Measurements from ENCODE around the gene ULK4. TPM values are rescaled to one million over a fixed set of nuclear protein-coding genes. Genes with fewer than 3 reads are reported as not detected.

ULK4 gene
- polyA plus RNA-seq, 1 of the 3 experiments (the other 2 are of a cell fraction): 6.2 TPM

DNA sequence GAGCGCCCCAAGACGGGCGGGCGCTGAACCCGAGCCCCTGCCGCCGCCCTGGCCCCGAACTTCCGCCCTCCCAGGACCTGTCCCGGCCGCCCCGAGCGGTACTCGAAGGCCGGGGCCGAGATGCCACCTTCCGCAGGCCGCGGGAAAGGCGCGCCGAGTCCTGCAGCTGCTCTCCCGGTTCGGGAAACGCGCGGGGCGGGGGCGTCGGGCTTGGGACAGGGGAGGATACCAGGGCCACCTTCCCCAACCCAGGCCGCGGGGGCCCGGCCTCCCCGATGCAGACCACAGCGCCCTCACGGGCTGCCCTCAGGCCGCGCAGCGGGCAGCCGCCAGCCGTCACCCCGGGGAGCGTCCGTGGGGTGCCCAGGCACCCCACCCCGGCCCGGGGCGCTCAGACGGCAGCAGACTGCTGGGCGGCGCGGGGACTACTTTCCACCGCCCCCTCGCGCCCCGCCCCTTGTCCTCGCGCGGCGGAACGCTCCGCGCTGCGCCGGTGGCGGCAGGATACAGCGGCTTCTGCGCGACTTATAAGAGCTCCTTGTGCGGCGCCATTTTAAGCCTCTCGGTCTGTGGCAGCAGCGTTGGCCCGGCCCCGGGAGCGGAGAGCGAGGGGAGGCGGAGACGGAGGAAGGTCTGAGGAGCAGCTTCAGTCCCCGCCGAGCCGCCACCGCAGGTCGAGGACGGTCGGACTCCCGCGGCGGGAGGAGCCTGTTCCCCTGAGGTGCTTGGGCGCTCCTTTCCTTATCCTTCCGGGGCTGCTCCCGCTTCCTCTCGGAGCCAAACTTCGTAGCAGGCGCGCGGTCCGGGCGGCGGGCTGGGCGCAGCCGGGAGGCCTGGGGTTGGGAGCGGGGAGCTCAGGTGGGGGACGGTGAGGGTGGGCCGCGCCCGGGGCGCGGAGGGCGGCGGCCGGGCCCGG is 762.7 kb downstream of the ULK4 start, which contains the start of gene CTNNB1 (continued):
- TF ChIP-seq, protein P1, sequence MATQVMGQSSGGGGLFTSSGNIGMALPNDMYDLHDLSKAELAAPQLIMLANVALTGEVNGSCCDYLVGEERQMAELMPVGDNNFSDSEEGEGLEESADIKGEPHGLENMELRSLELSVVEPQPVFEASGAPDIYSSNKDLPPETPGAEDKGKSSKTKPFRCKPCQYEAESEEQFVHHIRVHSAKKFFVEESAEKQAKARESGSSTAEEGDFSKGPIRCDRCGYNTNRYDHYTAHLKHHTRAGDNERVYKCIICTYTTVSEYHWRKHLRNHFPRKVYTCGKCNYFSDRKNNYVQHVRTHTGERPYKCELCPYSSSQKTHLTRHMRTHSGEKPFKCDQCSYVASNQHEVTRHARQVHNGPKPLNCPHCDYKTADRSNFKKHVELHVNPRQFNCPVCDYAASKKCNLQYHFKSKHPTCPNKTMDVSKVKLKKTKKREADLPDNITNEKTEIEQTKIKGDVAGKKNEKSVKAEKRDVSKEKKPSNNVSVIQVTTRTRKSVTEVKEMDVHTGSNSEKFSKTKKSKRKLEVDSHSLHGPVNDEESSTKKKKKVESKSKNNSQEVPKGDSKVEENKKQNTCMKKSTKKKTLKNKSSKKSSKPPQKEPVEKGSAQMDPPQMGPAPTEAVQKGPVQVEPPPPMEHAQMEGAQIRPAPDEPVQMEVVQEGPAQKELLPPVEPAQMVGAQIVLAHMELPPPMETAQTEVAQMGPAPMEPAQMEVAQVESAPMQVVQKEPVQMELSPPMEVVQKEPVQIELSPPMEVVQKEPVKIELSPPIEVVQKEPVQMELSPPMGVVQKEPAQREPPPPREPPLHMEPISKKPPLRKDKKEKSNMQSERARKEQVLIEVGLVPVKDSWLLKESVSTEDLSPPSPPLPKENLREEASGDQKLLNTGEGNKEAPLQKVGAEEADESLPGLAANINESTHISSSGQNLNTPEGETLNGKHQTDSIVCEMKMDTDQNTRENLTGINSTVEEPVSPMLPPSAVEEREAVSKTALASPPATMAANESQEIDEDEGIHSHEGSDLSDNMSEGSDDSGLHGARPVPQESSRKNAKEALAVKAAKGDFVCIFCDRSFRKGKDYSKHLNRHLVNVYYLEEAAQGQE (IDR thresholded peaks at IDR 0.05; ENCODE audit: low read depth, low read length): peak; percentile 78
- no peak for TF ChIP-seq NRF1 (IDR thresholded peaks at IDR 0.05; ENCODE audit: low read depth, low read length)
- TF ChIP-seq, protein P2, sequence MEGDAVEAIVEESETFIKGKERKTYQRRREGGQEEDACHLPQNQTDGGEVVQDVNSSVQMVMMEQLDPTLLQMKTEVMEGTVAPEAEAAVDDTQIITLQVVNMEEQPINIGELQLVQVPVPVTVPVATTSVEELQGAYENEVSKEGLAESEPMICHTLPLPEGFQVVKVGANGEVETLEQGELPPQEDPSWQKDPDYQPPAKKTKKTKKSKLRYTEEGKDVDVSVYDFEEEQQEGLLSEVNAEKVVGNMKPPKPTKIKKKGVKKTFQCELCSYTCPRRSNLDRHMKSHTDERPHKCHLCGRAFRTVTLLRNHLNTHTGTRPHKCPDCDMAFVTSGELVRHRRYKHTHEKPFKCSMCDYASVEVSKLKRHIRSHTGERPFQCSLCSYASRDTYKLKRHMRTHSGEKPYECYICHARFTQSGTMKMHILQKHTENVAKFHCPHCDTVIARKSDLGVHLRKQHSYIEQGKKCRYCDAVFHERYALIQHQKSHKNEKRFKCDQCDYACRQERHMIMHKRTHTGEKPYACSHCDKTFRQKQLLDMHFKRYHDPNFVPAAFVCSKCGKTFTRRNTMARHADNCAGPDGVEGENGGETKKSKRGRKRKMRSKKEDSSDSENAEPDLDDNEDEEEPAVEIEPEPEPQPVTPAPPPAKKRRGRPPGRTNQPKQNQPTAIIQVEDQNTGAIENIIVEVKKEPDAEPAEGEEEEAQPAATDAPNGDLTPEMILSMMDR (IDR thresholded peaks at IDR 0.05): 0 out of 2 replicates have a peak, but pooled peaks have one; percentile 9

DNA sequence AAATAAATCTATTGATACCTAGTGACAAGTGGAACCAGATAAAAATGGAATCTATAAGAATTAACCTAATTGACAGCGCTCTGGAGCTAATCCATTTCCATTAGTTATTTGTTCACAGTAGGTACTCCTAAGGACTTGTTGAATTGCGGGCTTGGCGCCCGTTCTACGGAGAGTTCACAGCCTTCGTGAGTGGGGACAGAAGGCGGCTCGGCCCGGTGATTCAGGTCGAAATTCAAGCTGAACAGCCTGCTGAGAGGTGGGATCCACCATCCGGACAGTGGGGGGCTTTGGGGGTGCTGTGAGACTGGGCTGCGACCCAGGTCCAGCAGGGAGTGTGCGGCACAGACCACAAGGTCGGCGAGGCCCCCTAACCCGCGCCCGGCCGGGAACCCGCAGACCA is 763.4 kb downstream of the ULK4 start:
- no peaks in the 10 kb centered on the region for H3K9me3 ChIP-seq
- 52% methylated on average over 12 of the region's 20 CpGs for WGBS (ENCODE audit: low lambda C conversion rate)
- H3F3A ChIP-seq (replicated peaks; ENCODE audit: insufficient read depth): no peaks in the 10 kb centered on the region
- no peaks in the 10 kb centered on the region for H3K36me3 ChIP-seq (replicated peaks in 1 of 2; ENCODE audit: control insufficient read depth in 1 of 2, insufficient read depth in 2 of 2, low read length in 1 of 2)
- H3K9ac ChIP-seq: peak overlapping the region; percentile 99
- peaks cover 11 to 13% of the 10 kb centered on the region in 2 experiments; a peak in 3 of 4 replicates for H3K4me1 ChIP-seq (ENCODE audit: control insufficient read depth in 1 of 2, insufficient read depth in 2 of 2, low read depth in 1 of 2, low read length in 1 of 2)
- H2AFZ ChIP-seq (ENCODE audit: low read depth): peak overlapping the region; percentile 95
- peak overlapping the region; percentile 83 to 97 for H3K4me3 ChIP-seq (ENCODE audit: low read depth in 2 of 2, low read length in 1 of 2)
- peaks cover 4% of the 10 kb centered on the region; the same call in 1 of the 2 replicates for H3K27me3 ChIP-seq (ENCODE audit: insufficient read depth)
- DNase-seq: no peak
- TF ChIP-seq, protein P2 (IDR thresholded peaks at IDR 0.05): no peak
- TF ChIP-seq, protein P3, sequence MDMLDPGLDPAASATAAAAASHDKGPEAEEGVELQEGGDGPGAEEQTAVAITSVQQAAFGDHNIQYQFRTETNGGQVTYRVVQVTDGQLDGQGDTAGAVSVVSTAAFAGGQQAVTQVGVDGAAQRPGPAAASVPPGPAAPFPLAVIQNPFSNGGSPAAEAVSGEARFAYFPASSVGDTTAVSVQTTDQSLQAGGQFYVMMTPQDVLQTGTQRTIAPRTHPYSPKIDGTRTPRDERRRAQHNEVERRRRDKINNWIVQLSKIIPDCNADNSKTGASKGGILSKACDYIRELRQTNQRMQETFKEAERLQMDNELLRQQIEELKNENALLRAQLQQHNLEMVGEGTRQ (IDR thresholded peaks at IDR 0.05; ENCODE audit: borderline replicate concordance, low read depth, low read length): no peak
- no peak for TF ChIP-seq GABPA (IDR thresholded peaks at IDR 0.05; ENCODE audit: low read depth)
- peaks cover 44% of the 10 kb centered on the region for H3K79me2 ChIP-seq (ENCODE audit: insufficient read depth)
- ChIA-PET CTCF (interaction anchor here (0.8 to 6.5 kb wide), 5 partner anchors 10 to 615 kb away, joined by 3 to 61 read pairs (median 3); no protein-coding TSS in a partner anchor), POLR2A (interaction anchor here (1.2 to 2.8 kb wide), 18 partner anchors 8 to 693 kb away, joined by 3 to 34 read pairs (median 5); partner anchors contain the start of genes ZNF620 and ZNF621)
- H4K20me1 ChIP-seq (ENCODE audit: insufficient read depth): peaks cover 36% of the 10 kb centered on the region
- peak overlapping the region; percentile 90 to 97 for H3K27ac ChIP-seq (ENCODE audit: low read depth in 2 of 2, low read length in 1 of 2)
- no peaks in the 10 kb centered on the region for H3K9me2 ChIP-seq
- peak overlapping the region; percentile 79 for H3K4me2 ChIP-seq
